Stomach smooth muscle (tissue), 2 donors: ENCODE data around the gene LGALS9.
"Not testable (repeated sequence)": the region's sequence is repeated elsewhere in the genome, so short reads cannot be mapped to it uniquely, and the experiment has no call there.

Experiments used
- H3K27ac ChIP-seq: one replicate; pipeline ENCODE4 v1.7.0; 2013; ENCODE audit warnings: mild to moderate bottlenecking, low read length, inconsistent platforms
- H3K27me3 ChIP-seq, 2 donors: one replicate each; pipeline ENCODE4 v1.7.0; 2013; ENCODE audit warnings: low read length in 2 of 2; ENCODE audit not compliant: insufficient read depth in 2 of 2, control insufficient read depth in 1 of 2
- H3K36me3 ChIP-seq, 2 donors: one replicate each; pipeline ENCODE4 v1.7.0; 2013; ENCODE audit warnings: low read length in 2 of 2; ENCODE audit not compliant: control insufficient read depth in 2 of 2, insufficient read depth in 2 of 2
- H3K4me1 ChIP-seq: one replicate; pipeline ENCODE4 v1.7.0; 2013; ENCODE audit warnings: low read length; ENCODE audit not compliant: control insufficient read depth, insufficient read depth
- H3K4me3 ChIP-seq, 2 donors: one replicate each; pipeline ENCODE4 v1.7.0; 2013; ENCODE audit warnings: low read length in 2 of 2
- H3K9ac ChIP-seq, 2 donors: one replicate each; pipeline ENCODE4 v1.7.0; 2013; ENCODE audit warnings: low read length in 2 of 2, mild to moderate bottlenecking in 1 of 2
- H3K9me3 ChIP-seq, 2 donors: one replicate each; pipeline ENCODE4 v1.7.0; 2013; ENCODE audit warnings: low read length in 2 of 2; ENCODE audit not compliant: control insufficient read depth in 2 of 2
- donor health status: healthy.
- donor health status: Pancreatic carcinoma.

The LGALS9 gene

GRCh38 chr17:27638415-27638914 is 7.5 kb downstream of the LGALS9 start:
- H3K27ac ChIP-seq, H3K27me3 ChIP-seq, H3K36me3 ChIP-seq, H3K9me3 ChIP-seq, H3K4me3 ChIP-seq, H3K4me1 ChIP-seq, H3K9ac ChIP-seq: not testable (repeated sequence)

- no peaks in the 10 kb centered on the region for H3K9me3 ChIP-seq
- peaks cover 0 to 3% of the 10 kb centered on the region in 2 donors for H3K36me3 ChIP-seq
- no peaks in the 10 kb centered on the region for H3K27me3 ChIP-seq
- no peak overlapping the region for H3K27ac ChIP-seq
- H3K4me1 ChIP-seq = no peaks in the 10 kb centered on the region
- no peak overlapping the region for H3K9ac ChIP-seq
- no peak overlapping the region for H3K4me3 ChIP-seq
Observed at GRCh38 chr17:27640790-27641189, 9.8 kb downstream of the LGALS9 start.

- Histone ChIP-seq H3K9me3 (no peaks in the 10 kb centered on the region), H3K9ac (no peak overlapping the region), H3K4me3 (no peak overlapping the region), H3K27me3 (no peaks in the 10 kb centered on the region), H3K4me1 (no peaks in the 10 kb centered on the region), H3K36me3 (peaks cover 0 to 3% of the 10 kb centered on the region in 2 donors), H3K27ac (no peak overlapping the region)
Observed at GRCh38 chr17:27644586-27644985, 13.6 kb downstream of the LGALS9 start.

GRCh38 chr17:27645621-27646020 is 14.6 kb downstream of the LGALS9 start:
- not testable (repeated sequence) for H3K36me3 ChIP-seq, H3K27ac ChIP-seq

GRCh38 chr17:27646232-27646631 is 15.2 kb downstream of the LGALS9 start:
- Histone ChIP-seq H3K27ac (no peak overlapping the region), H3K4me3 (no peak overlapping the region), H3K27me3 (no peaks in the 10 kb centered on the region), H3K36me3 (no peaks in the 10 kb centered on the region), H3K9me3 (no peaks in the 10 kb centered on the region), H3K9ac (no peak overlapping the region), H3K4me1 (no peaks in the 10 kb centered on the region)

More at GRCh38 chr17:27645621-27646020, 14.6 kb downstream of the LGALS9 start:
- not testable (repeated sequence) for H3K4me3 ChIP-seq, H3K9me3 ChIP-seq, H3K4me1 ChIP-seq, H3K27me3 ChIP-seq, H3K9ac ChIP-seq

GRCh38 chr17:27647765-27648164 is 16.8 kb downstream of the LGALS9 start:
- H3K9ac ChIP-seq = no peak overlapping the region
- no peaks in the 10 kb centered on the region for H3K9me3 ChIP-seq
- H3K27me3 ChIP-seq = no peaks in the 10 kb centered on the region
- H3K27ac ChIP-seq = no peak overlapping the region
- H3K4me3 ChIP-seq = no peak overlapping the region
- no peaks in the 10 kb centered on the region for H3K36me3 ChIP-seq
- no peaks in the 10 kb centered on the region for H3K4me1 ChIP-seq

- not testable (repeated sequence) for H3K27me3 ChIP-seq, H3K9me3 ChIP-seq, H3K27ac ChIP-seq, H3K9ac ChIP-seq, H3K4me3 ChIP-seq, H3K36me3 ChIP-seq, H3K4me1 ChIP-seq
Observed at GRCh38 chr17:27649111-27649571, 18.2 kb downstream of the LGALS9 start.

- H3K9me3 ChIP-seq = no peaks in the 10 kb centered on the region
- H3K4me1 ChIP-seq = no peaks in the 10 kb centered on the region
- H3K9ac ChIP-seq = no peak overlapping the region
- H3K4me3 ChIP-seq = no peak overlapping the region
- H3K36me3 ChIP-seq = no peaks in the 10 kb centered on the region
- no peaks in the 10 kb centered on the region for H3K27me3 ChIP-seq
- H3K27ac ChIP-seq = no peak overlapping the region
Observed at GRCh38 chr17:27649929-27650328, 18.9 kb downstream of the LGALS9 start.

GRCh38 chr17:27650836-27651235 is 19.8 kb downstream of the LGALS9 start:
- no peak overlapping the region for H3K4me3 ChIP-seq
- no peaks in the 10 kb centered on the region for H3K4me1 ChIP-seq
- H3K27me3 ChIP-seq = no peaks in the 10 kb centered on the region
- H3K36me3 ChIP-seq = no peaks in the 10 kb centered on the region
- H3K9ac ChIP-seq = no peak overlapping the region
- no peaks in the 10 kb centered on the region for H3K9me3 ChIP-seq
- no peak overlapping the region for H3K27ac ChIP-seq

GRCh38 chr17:27651411-27652345 is 20.7 kb downstream of the LGALS9 start:
- H3K36me3 ChIP-seq = no peaks in the 10 kb centered on the region
- H3K4me1 ChIP-seq = no peaks in the 10 kb centered on the region
- no peaks in the 10 kb centered on the region for H3K27me3 ChIP-seq
- no peak overlapping the region for H3K4me3 ChIP-seq
- no peak overlapping the region for H3K9ac ChIP-seq
- H3K27ac ChIP-seq = no peak overlapping the region
- H3K9me3 ChIP-seq = no peaks in the 10 kb centered on the region

GRCh38 chr17:27653449-27653971 is 22.5 kb downstream of the LGALS9 start:
- H3K9ac ChIP-seq, H3K27ac ChIP-seq, H3K4me3 ChIP-seq, H3K36me3 ChIP-seq, H3K4me1 ChIP-seq, H3K27me3 ChIP-seq, H3K9me3 ChIP-seq: not testable (repeated sequence)
